H1 (cell line): ENCODE data around the gene BEAN1.

Experiments used
- BRCA1 ChIP-seq: IDR thresholded peaks from 2 replicates; pipeline ENCODE4 v1.6.1; 2012; ENCODE audit warnings: low read depth, low read length, improper control_type of control experiment
- CEBPB ChIP-seq: IDR thresholded peaks from 2 replicates; pipeline ENCODE4 v1.6.1; 2012; ENCODE audit warnings: low read depth, low read length
- CHD2 ChIP-seq: IDR thresholded peaks from 2 replicates; pipeline ENCODE4 v1.6.1; 2012; ENCODE audit warnings: low read length, improper control_type of control experiment
- FOSL1 ChIP-seq: IDR thresholded peaks from 2 replicates; pipeline ENCODE4 v1.6.1; 2011; ENCODE audit warnings: mild to moderate bottlenecking, low read depth, low read length, moderate library complexity; ENCODE audit not compliant: insufficient read depth
- HDAC2 ChIP-seq, 2 experiments: fragments of 300-600 bp in 1 of 2; sonication (generic) in 1 of 2; IDR thresholded peaks; 2 replicates each; pipeline ENCODE4 v1.6.1; 2011 to 2012; ENCODE audit warnings: low read depth in 2 of 2, low read length in 2 of 2, mild to moderate bottlenecking in 2 of 2, moderate library complexity in 2 of 2, borderline replicate concordance in 1 of 2, inconsistent platforms in 1 of 2
- HDAC6 ChIP-seq: IDR thresholded peaks from one replicate; pipeline ENCODE4 v1.7.1; 2012; ENCODE audit warnings: low read depth, mild to moderate bottlenecking, inconsistent platforms, low read length, moderate library complexity
- JUN ChIP-seq: IDR thresholded peaks from 2 replicates; pipeline ENCODE4 v1.6.1; 2011; ENCODE audit warnings: low read depth, mild to moderate bottlenecking, improper control_type of control experiment, low read length
- POLR2A ChIP-seq, 2 experiments: IDR thresholded peaks; 1 replicate in 1 of 2; 2 replicates in 1 of 2; pipeline ENCODE4 v1.6.1; 2011; ENCODE audit warnings: low read depth in 2 of 2, low read length in 2 of 2, mild to moderate bottlenecking in 2 of 2; ENCODE audit errors: control extremely low read depth in 1 of 2
- POLR2AphosphoS5 ChIP-seq: IDR thresholded peaks from 2 replicates; pipeline ENCODE4 v1.6.1; 2011; ENCODE audit warnings: low read depth, low read length
- RAD21 ChIP-seq, 2 experiments: IDR thresholded peaks in 1 of 2; conservative IDR thresholded peaks in 1 of 2; 2 replicates each; pipeline ENCODE4 v1.6.1; 2011; ENCODE audit warnings: low read depth in 2 of 2, low read length in 2 of 2, improper control_type of control experiment in 1 of 2, inconsistent platforms in 1 of 2, mild to moderate bottlenecking in 1 of 2, moderate library complexity in 1 of 2
- TCF12 ChIP-seq: IDR thresholded peaks from 2 replicates; pipeline ENCODE4 v1.6.1; 2011; ENCODE audit warnings: low read depth, mild to moderate bottlenecking, low read length
- ZNF274 ChIP-seq: IDR thresholded peaks from 2 replicates; pipeline ENCODE4 v1.7.0; 2012; ENCODE audit warnings: low read length, borderline replicate concordance; ENCODE audit errors: extremely low read depth
- TF ChIP-seq, protein P1 (sequence below), 3 experiments: IDR thresholded peaks; 1 replicate in 2 of 3; 2 replicates in 1 of 3; pipeline versions ENCODE4 v1.5.1 to v1.6.1; 2011; ENCODE audit warnings: low read length in 3 of 3, mild to moderate bottlenecking in 3 of 3, inconsistent platforms in 2 of 3, low read depth in 1 of 3, moderate library complexity in 1 of 3; ENCODE audit not compliant: insufficient read depth in 1 of 3; ENCODE audit errors: control extremely low read depth in 1 of 3
- TF ChIP-seq, protein P2 (sequence below): IDR thresholded peaks from 2 replicates; pipeline ENCODE4 v1.6.1; 2012; ENCODE audit warnings: low read length, inconsistent platforms

DNA sequence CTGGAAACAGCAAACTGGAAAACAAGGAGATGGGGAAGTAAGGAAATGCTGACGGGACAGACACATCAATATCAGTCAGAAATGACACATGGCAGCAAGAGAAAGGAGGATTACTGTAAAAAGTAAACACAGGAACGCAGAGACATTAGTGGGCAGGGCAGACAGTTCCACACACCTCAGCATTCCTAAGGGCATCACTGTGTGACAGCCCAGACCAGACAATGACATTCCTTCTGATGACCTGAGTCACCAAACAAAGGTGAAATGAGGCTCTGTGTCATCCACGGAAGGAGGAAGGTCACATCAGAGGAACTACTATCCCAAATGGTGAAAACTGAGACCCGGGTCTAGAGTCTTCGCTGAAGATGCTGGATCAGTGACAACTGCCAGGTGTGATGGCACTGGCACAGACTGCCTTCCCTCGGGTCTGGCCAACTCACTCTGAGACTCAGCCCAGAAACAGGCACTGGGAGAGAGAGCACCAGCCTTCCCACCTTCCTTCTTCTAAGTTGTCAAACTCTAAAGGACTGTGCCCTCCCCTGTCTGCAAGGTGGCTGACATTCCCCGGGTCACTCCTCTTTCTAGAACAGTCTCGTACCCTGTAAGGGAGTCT lies 86.1 kb downstream of the BEAN1 start:
- no peak for TF ChIP-seq FOSL1
- TF ChIP-seq BRCA1 = no peak
- TF ChIP-seq POLR2AphosphoS5 = no peak
- no peak for TF ChIP-seq CHD2
- TF ChIP-seq CEBPB = no peak
- TF ChIP-seq HDAC6 = no peak
- TF ChIP-seq JUN = no peak
- TF ChIP-seq, protein P1, sequence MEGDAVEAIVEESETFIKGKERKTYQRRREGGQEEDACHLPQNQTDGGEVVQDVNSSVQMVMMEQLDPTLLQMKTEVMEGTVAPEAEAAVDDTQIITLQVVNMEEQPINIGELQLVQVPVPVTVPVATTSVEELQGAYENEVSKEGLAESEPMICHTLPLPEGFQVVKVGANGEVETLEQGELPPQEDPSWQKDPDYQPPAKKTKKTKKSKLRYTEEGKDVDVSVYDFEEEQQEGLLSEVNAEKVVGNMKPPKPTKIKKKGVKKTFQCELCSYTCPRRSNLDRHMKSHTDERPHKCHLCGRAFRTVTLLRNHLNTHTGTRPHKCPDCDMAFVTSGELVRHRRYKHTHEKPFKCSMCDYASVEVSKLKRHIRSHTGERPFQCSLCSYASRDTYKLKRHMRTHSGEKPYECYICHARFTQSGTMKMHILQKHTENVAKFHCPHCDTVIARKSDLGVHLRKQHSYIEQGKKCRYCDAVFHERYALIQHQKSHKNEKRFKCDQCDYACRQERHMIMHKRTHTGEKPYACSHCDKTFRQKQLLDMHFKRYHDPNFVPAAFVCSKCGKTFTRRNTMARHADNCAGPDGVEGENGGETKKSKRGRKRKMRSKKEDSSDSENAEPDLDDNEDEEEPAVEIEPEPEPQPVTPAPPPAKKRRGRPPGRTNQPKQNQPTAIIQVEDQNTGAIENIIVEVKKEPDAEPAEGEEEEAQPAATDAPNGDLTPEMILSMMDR (IDR thresholded peaks at IDR 0.05; ENCODE audit: control extremely low read depth in 1 of 3, insufficient read depth in 1 of 3, low read depth in 1 of 3, low read length in 3 of 3) = no peak
- TF ChIP-seq, protein P2, sequence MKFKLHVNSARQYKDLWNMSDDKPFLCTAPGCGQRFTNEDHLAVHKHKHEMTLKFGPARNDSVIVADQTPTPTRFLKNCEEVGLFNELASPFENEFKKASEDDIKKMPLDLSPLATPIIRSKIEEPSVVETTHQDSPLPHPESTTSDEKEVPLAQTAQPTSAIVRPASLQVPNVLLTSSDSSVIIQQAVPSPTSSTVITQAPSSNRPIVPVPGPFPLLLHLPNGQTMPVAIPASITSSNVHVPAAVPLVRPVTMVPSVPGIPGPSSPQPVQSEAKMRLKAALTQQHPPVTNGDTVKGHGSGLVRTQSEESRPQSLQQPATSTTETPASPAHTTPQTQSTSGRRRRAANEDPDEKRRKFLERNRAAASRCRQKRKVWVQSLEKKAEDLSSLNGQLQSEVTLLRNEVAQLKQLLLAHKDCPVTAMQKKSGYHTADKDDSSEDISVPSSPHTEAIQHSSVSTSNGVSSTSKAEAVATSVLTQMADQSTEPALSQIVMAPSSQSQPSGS = no peak
- TF ChIP-seq POLR2A (IDR thresholded peaks at IDR 0.05; ENCODE audit: control extremely low read depth in 1 of 2, low read depth in 2 of 2, low read length in 2 of 2) = no peak
- TF ChIP-seq TCF12 = no peak
- TF ChIP-seq HDAC2 (IDR thresholded peaks at IDR 0.05; ENCODE audit: borderline replicate concordance in 1 of 2, low read depth in 2 of 2, low read length in 2 of 2) = no peak
- TF ChIP-seq RAD21 (IDR thresholded peaks at IDR 0.05 in 1 of 2, conservative IDR thresholded peaks at IDR 0.05 in 1 of 2; ENCODE audit: low read depth in 2 of 2, low read length in 2 of 2) = no peak
- TF ChIP-seq ZNF274 = no peak
